ENCODE data around the gene IL32. TPM values are rescaled to one million over a fixed set of nuclear protein-coding genes. Genes with fewer than 3 reads are reported as not detected.

Gene IL32
- total RNA-seq, 2 donors from 2014 or later, result 184 to 238 TPM

GRCh38 chr16:3032624-3033023 lies 32.8 kb upstream of the IL32 start:
- Histone ChIP-seq H3K4me1 (peaks cover 77% of the 10 kb centered on the region), H3K4me3 (no peak overlapping the region), H3K27ac (no peak overlapping the region), H3K36me3 (replicated peaks in 1 of 2; ENCODE audit: insufficient read depth in 1 of 2, low read depth in 2 of 2) (peaks cover 0 to 6% of the 10 kb centered on the region in 2 donors), H3K27me3 (no peaks in the 10 kb centered on the region), H3K9me3 (no peaks in the 10 kb centered on the region)
- ATAC-seq (no peak), DNase-seq (no peak)
- TF ChIP-seq POLR2A (IDR thresholded peaks at IDR 0.05), result no peak
- WGBS, 2 donors, result 64 to 76% methylated on average over 7 of the region's 7 CpGs
- intact Hi-C loops (cut with DNase I), result no loop called here

GRCh38 chr16:3035289-3035971 lies 30.0 kb upstream of the IL32 start:
- Histone ChIP-seq H3K9me3 (no peaks in the 10 kb centered on the region), H3K4me1 (peaks cover 72% of the 10 kb centered on the region), H3K27ac (peak overlapping the region; percentile 95), H3K36me3 (replicated peaks in 1 of 2; ENCODE audit: insufficient read depth in 1 of 2, low read depth in 2 of 2) (no peaks in the 10 kb centered on the region), H3K27me3 (no peaks in the 10 kb centered on the region), H3K4me3 (peak overlapping the region; percentile 52 to 92)
- DNase-seq (peak; percentile 87 to 94 (median 91)), ATAC-seq (peak; percentile 62)
- TF ChIP-seq CTCF (IDR thresholded peaks at IDR 0.05) (no peak), POLR2A (IDR thresholded peaks at IDR 0.05) (peak in 1 of 3 donors; percentile 42)
- intact Hi-C loops (cut with DNase I), result no loop called here
- 11 to 12% methylated on average over 5 to 19 of the region's 19 CpGs for WGBS, 2 donors

- no peak for TF ChIP-seq CTCF (IDR thresholded peaks at IDR 0.05)
- peak; percentile 38 to 52 (median 51) for TF ChIP-seq POLR2A (IDR thresholded peaks at IDR 0.05)
- Histone ChIP-seq H3K27me3 (no peaks in the 10 kb centered on the region), H3K4me1 (peaks cover 68% of the 10 kb centered on the region), H3K27ac (peak overlapping the region; percentile 95), H3K9me3 (no peaks in the 10 kb centered on the region), H3K36me3 (replicated peaks in 1 of 2; ENCODE audit: insufficient read depth in 1 of 2, low read depth in 2 of 2) (no peaks in the 10 kb centered on the region), H3K4me3 (peak overlapping the region; percentile 52 to 92)
- DNase-seq (peak; percentile 68 to 85 (median 76)), ATAC-seq (peak; percentile 59)
- intact Hi-C loops (cut with DNase I), result no loop called here
- WGBS, 2 donors, result 0 to 1% methylated on average over 4 to 36 of the region's 40 CpGs
Observed at GRCh38 chr16:3035972-3036725, 29.3 kb upstream of the IL32 start.

DNA sequence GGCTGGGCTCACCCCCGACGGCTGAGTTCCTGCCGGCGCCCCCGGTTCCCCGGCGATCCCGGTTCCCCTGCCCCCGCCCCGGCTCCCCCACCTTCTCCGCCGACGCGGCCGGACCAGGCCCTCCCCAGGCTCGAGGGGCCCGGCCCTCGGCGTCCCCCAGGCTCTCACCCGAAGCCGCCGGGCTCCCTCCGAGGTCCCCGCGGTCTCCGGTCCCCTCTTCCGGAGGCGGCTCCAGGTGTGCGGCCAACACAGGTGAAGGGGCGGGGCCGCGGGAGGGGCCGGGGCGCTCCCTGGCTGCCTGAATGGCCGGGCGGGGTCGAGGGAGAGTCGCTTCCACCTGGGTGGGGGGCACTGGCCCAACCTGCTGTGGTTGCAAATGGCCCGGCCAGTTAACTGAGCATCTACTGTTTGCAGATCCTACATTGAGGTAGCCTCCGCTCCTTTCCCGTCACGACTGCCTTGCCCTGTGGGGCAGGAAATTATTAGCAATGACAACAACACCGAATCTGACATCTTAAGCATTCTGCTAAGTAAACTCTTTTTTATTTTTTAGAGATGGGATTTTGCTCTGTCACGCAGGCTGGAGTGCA lies 28.6 kb upstream of the IL32 start, which contains the start of gene BICDL2:
Gene BICDL2 (minus strand): TSS at position 219 of the 590 bp plus-strand sequence. CDS start 1,448 bp downstream, outside the sequence.
- Histone ChIP-seq H3K27ac (peak within 1 kb of the TSS; percentile 95), H3K9me3 (no peaks in the 10 kb centered on the region), H3K4me3 (peak within 1 kb of the TSS; percentile 52 to 92), H3K4me1 (peaks cover 61% of the 10 kb centered on the region), H3K27me3 (no peaks in the 10 kb centered on the region), H3K36me3 (replicated peaks in 1 of 2; ENCODE audit: insufficient read depth in 1 of 2, low read depth in 2 of 2) (no peaks in the 10 kb centered on the region)
- TF ChIP-seq CTCF (IDR thresholded peaks at IDR 0.05), result no peak
- TF ChIP-seq POLR2A (IDR thresholded peaks at IDR 0.05), result peak in 2 of 3 donors; percentile 18 to 57
- intact Hi-C loops (cut with DNase I), result no loop called here
- whole genome bisulfite sequencing, 2 donors, result 5 to 19% methylated on average over 5 to 42 of the region's 44 CpGs
- DNase-seq, result peak; percentile 79 to 87 (median 82)
- ATAC-seq, result peak; percentile 64

- Histone ChIP-seq H3K27me3 (no peaks in the 10 kb centered on the region), H3K36me3 (replicated peaks in 1 of 2; ENCODE audit: insufficient read depth in 1 of 2, low read depth in 2 of 2) (no peaks in the 10 kb centered on the region), H3K9me3 (no peaks in the 10 kb centered on the region), H3K27ac (peak overlapping the region; percentile 57 to 84 (median 78)), H3K4me3 (no peak overlapping the region), H3K4me1 (peaks cover 47% of the 10 kb centered on the region)
- TF ChIP-seq CTCF (IDR thresholded peaks at IDR 0.05), result no peak
- TF ChIP-seq POLR2A (IDR thresholded peaks at IDR 0.05), result peak in 1 of 3 donors; percentile 11
- WGBS, 2 donors, result 13 to 14% methylated on average over 7 to 11 of the region's 11 CpGs
- DNase-seq (peak; percentile 91 to 95 (median 94)), ATAC-seq (peak; percentile 79)
- intact Hi-C loops (cut with DNase I), result no loop called here
Observed at GRCh38 chr16:3038256-3038655, 27.2 kb upstream of the IL32 start.
